ENCODE data around the gene ZNF578. TPM values are rescaled to one million over a fixed set of nuclear protein-coding genes. Genes with fewer than 3 reads are reported as not detected.
"Not testable (repeated sequence)": the region's sequence is repeated elsewhere in the genome, so short reads cannot be mapped to it uniquely, and the experiment has no call there.

Gene ZNF578
- polyA plus RNA-seq, 3 donors, result 0.05 TPM; not detected in 2

DNA sequence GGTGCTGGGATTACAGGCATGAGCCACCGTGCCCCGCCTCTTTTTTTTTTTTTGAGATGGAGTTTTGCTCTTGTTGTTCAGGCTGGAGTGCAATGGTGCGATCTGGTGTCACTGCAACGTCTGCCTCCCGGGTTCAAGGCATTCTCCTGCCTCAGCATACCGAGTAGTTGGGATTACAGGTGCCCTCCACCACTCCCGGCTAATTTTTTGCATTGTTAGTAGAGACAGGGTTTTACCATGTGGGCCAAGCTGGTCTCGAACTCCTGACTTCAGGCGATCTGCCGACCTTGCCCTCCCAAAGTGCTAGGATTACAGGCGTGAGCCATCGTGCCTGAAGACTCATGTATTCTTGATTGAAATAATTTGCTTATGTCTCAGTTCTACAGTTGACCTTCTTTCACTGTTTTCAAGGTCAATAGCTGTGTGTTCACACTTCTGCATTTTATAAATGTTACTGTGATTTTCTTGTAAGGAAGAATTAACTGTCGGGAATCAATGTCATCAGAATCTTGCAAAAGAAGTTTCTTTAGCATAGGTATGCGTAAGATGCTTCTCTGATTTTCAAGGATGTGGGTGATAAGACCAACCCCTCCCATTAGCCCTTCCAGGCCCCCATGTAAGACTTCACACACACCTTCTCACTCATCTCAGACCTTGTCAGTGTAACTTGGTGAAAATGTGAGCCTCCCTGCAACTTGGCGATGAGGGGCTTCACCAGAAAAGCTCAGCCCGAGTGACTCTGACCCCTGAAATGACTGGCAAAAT, 104.1 kb downstream of the ZNF578 start:
- Histone ChIP-seq H3K27ac (ENCODE audit: low read depth in 1 of 2, low read length in 2 of 2) (no peak overlapping the region), H3K9ac (ENCODE audit: insufficient read depth, low read length, poor library complexity, severe bottlenecking) (no peak overlapping the region), H3K4me1 (ENCODE audit: control insufficient read depth in 1 of 2, insufficient read depth in 2 of 2, low read length in 2 of 2) (no peaks in the 10 kb centered on the region), H3K36me3 (replicated peaks in 1 of 2; ENCODE audit: control insufficient read depth in 1 of 2, insufficient read depth in 2 of 2, low read length in 2 of 2) (peaks cover 19 to 87% of the 10 kb centered on the region in 2 donors), H3K9me3 (replicated peaks in 1 of 2; ENCODE audit: control insufficient read depth in 1 of 2, insufficient read depth in 1 of 2, low read length in 2 of 2) (peaks cover 79 to 98% of the 10 kb centered on the region in 2 donors), H2AFZ (ENCODE audit: insufficient read depth, low read depth, low read length, poor library complexity, severe bottlenecking) (no peak overlapping the region), H3K79me2 (ENCODE audit: insufficient read depth, low read length) (peaks cover 3% of the 10 kb centered on the region), H3K4me2 (replicated peaks; ENCODE audit: extremely low read depth, low read length, poor library complexity, severe bottlenecking) (no peak overlapping the region), H3K27me3 (ENCODE audit: control insufficient read depth in 2 of 2, insufficient read depth in 2 of 2, low read length in 2 of 2) (no peaks in the 10 kb centered on the region), H3K4me3 (replicated peaks in 1 of 3; ENCODE audit: low read depth in 2 of 3, low read length in 3 of 3) (peak overlapping the region in 1 of 3 experiments; percentile 44), H4K20me1 (ENCODE audit: insufficient read depth, low read length) (no peaks in the 10 kb centered on the region)
- Mint-ChIP-seq H3K9me3 (peaks cover 66 to 98% (median 96%) of the 10 kb centered on the region in 7 donors), H3K4me3 (no peak overlapping the region), H3K36me3 (peaks cover 61 to 79% of the 10 kb centered on the region in 2 donors), H3K27me3 (ENCODE audit: low read depth in 3 of 3) (no peaks in the 10 kb centered on the region), H3K27ac (no peak overlapping the region), H3K4me1 (no peaks in the 10 kb centered on the region)
- DNase-seq, result no peak
- intact Hi-C loops (cut with micrococcal nuclease), result no loop called here
- 100% methylated on average over 5 of the region's 16 CpGs for WGBS (ENCODE audit: insufficient coverage)
- TF ChIP-seq, protein P1, sequence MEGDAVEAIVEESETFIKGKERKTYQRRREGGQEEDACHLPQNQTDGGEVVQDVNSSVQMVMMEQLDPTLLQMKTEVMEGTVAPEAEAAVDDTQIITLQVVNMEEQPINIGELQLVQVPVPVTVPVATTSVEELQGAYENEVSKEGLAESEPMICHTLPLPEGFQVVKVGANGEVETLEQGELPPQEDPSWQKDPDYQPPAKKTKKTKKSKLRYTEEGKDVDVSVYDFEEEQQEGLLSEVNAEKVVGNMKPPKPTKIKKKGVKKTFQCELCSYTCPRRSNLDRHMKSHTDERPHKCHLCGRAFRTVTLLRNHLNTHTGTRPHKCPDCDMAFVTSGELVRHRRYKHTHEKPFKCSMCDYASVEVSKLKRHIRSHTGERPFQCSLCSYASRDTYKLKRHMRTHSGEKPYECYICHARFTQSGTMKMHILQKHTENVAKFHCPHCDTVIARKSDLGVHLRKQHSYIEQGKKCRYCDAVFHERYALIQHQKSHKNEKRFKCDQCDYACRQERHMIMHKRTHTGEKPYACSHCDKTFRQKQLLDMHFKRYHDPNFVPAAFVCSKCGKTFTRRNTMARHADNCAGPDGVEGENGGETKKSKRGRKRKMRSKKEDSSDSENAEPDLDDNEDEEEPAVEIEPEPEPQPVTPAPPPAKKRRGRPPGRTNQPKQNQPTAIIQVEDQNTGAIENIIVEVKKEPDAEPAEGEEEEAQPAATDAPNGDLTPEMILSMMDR (IDR thresholded peaks at IDR 0.05), result no peak

- Histone ChIP-seq H3K36me3 (replicated peaks in 1 of 2; ENCODE audit: control insufficient read depth in 1 of 2, insufficient read depth in 2 of 2, low read length in 2 of 2) (peaks cover 4 to 87% of the 10 kb centered on the region in 2 donors), H3K9me3 (replicated peaks in 1 of 2; ENCODE audit: control insufficient read depth in 1 of 2, insufficient read depth in 1 of 2, low read length in 2 of 2) (peaks cover 93 to 98% of the 10 kb centered on the region in 2 donors), H3K4me3 (replicated peaks in 1 of 3; ENCODE audit: low read depth in 2 of 3, low read length in 3 of 3) (peak overlapping the region in 1 of 3 experiments; percentile 14)
- H3K4me3 Mint-ChIP-seq; H3K27ac Mint-ChIP-seq; H3K27me3 Mint-ChIP-seq (ENCODE audit: low read depth in 3 of 3); H3K4me1 Mint-ChIP-seq; H3K79me2 ChIP-seq (ENCODE audit: insufficient read depth, low read length); H3K27ac ChIP-seq (ENCODE audit: low read depth in 1 of 2, low read length in 2 of 2); H4K20me1 ChIP-seq (ENCODE audit: insufficient read depth, low read length); H3K27me3 ChIP-seq (ENCODE audit: control insufficient read depth in 2 of 2, insufficient read depth in 2 of 2, low read length in 2 of 2); H3K4me2 ChIP-seq (replicated peaks; ENCODE audit: extremely low read depth, low read length, poor library complexity, severe bottlenecking); H3K9ac ChIP-seq (ENCODE audit: insufficient read depth, low read length, poor library complexity, severe bottlenecking); H3K4me1 ChIP-seq (ENCODE audit: control insufficient read depth in 1 of 2, insufficient read depth in 2 of 2, low read length in 2 of 2); intact Hi-C loops (cut with micrococcal nuclease); DNase-seq; H2AFZ ChIP-seq (ENCODE audit: insufficient read depth, low read depth, low read length, poor library complexity, severe bottlenecking): not testable (repeated sequence)
- WGBS (ENCODE audit: insufficient coverage), result 100% methylated on average over 2 of the region's 5 CpGs
- Mint-ChIP-seq H3K9me3 (peaks cover 67 to 98% (median 97%) of the 10 kb centered on the region in 7 donors), H3K36me3 (peaks cover 52 to 79% of the 10 kb centered on the region in 2 donors)
These were observed 105.5 kb downstream of the ZNF578 start for GRCh38 chr19:52558732-52559445.

DNA sequence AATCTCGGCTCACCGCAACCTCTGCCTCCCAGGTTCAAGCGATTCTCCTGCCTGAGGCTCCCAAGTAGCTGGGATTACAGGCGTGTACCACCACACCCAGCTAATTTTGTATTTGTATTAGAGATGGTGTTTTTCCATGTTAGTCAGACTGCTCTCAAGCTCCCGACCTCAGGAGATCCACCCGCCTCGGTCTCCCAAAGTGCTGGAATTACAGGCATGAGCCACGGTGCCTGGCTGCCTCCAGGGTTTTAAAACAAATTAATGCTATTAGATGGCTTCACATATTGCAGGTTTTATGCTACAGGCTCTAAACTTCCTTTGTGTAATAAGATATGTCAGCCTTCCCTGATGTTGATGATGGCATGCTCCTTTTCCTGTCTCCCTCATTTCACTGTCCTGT, 108.3 kb downstream of the ZNF578 start:
- H3K9ac ChIP-seq (ENCODE audit: insufficient read depth, low read length, poor library complexity, severe bottlenecking); H3K79me2 ChIP-seq (ENCODE audit: insufficient read depth, low read length); DNase-seq; H3K4me3 Mint-ChIP-seq; H3K4me1 Mint-ChIP-seq; H3K4me2 ChIP-seq (replicated peaks; ENCODE audit: extremely low read depth, low read length, poor library complexity, severe bottlenecking); H3K4me1 ChIP-seq (ENCODE audit: control insufficient read depth in 1 of 2, insufficient read depth in 2 of 2, low read length in 2 of 2); H4K20me1 ChIP-seq (ENCODE audit: insufficient read depth, low read length); H3K27ac Mint-ChIP-seq; intact Hi-C loops (cut with micrococcal nuclease); H3K27me3 Mint-ChIP-seq (ENCODE audit: low read depth in 3 of 3); H2AFZ ChIP-seq (ENCODE audit: insufficient read depth, low read depth, low read length, poor library complexity, severe bottlenecking); H3K27me3 ChIP-seq (ENCODE audit: control insufficient read depth in 2 of 2, insufficient read depth in 2 of 2, low read length in 2 of 2); H3K27ac ChIP-seq (ENCODE audit: low read depth in 1 of 2, low read length in 2 of 2): not testable (repeated sequence)
- WGBS (ENCODE audit: insufficient coverage), result 100% methylated on average over 3 of the region's 8 CpGs
- Histone ChIP-seq H3K36me3 (replicated peaks in 1 of 2; ENCODE audit: control insufficient read depth in 1 of 2, insufficient read depth in 2 of 2, low read length in 2 of 2) (peaks cover 0 to 74% of the 10 kb centered on the region in 2 donors), H3K4me3 (replicated peaks in 1 of 3; ENCODE audit: low read depth in 2 of 3, low read length in 3 of 3) (peak overlapping the region in 1 of 3 experiments; percentile 12), H3K9me3 (replicated peaks in 1 of 2; ENCODE audit: control insufficient read depth in 1 of 2, insufficient read depth in 1 of 2, low read length in 2 of 2) (peaks cover 95 to 96% of the 10 kb centered on the region in 2 donors)
- Mint-ChIP-seq H3K36me3 (peaks cover 40 to 68% of the 10 kb centered on the region in 2 donors), H3K9me3 (peaks cover 64 to 98% (median 94%) of the 10 kb centered on the region in 7 donors)

All from CD14-positive monocyte (primary cell).